Activated CD8-positive, alpha-beta memory T cell treated with anti-CD3 and anti-CD28 coated beads for 36 hours (primary cell): ENCODE measurements around the gene ZNF195. TPM values are rescaled to one million over a fixed set of nuclear protein-coding genes. Genes with fewer than 3 reads are reported as not detected.
"Not testable (repeated sequence)": the region's sequence is repeated elsewhere in the genome, so short reads cannot be mapped to it uniquely, and the experiment has no call there.

Experiments
- CTCF ChIA-PET: fragments of 350-600 bp; sonication (Branson Sonifier 250); formaldehyde crosslinking; loops from one replicate; lab custom pipeline; 2021; ENCODE audit warnings: antibody characterized with exemption; lab: Charles Lee
- POLR2A ChIA-PET: fragments of 350-600 bp; sonication (Branson Sonifier 250); formaldehyde crosslinking; loops from one replicate; lab custom pipeline; 2021; ENCODE audit warnings: antibody characterized with exemption; lab: Charles Lee
- total RNA-seq, 2 experiments: library from RNA; stranded (reverse); gene quantifications; one replicate each; pipeline ENCODE4 v1.2.3, GENCODE V29; 2021

Gene ZNF195
- total RNA-seq, 2 experiments from 2014 or later = 40.9 to 41.8 TPM

DNA sequence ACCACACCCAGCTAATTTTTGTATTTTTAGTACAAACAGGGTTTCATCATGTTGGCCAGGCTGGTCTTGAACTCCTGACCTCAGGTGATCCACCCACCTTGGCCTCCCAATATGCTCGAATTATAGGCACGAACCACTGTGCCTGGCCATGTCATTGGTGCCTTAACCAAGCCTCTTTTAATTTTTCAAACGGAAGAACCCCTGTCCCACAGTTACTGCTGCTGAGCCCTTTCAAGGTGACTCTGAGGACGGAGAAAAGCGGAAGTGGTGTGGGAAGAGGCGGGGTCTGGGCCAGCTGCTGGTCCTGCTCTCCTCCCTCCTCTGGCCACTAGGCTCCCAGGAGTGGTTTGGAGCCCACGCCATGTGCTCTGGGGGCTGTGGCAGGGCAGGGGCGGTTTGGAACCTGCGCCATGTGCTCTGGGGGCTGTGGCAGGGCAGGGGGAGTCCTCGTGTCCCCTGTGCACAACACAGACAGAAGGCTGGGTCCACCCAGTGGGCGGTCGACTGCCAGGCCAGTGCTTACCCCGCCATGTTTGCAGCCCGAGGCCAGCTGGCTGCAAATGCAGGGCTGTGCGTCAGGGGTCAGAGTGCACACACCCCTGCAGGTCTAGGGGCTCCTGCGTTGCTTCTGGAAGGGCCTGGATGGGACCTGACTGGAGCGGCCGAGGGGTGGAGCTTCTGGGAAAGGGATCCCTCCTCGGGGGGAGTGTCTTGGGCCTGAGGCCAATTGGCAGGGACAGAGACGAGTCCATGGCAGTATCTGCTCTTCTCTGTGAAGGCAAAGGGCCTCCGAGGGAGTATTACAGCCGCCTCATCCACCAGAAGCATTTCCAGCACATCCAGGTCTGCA lies 25.4 kb upstream of the ZNF195 start:
- POLR2A ChIA-PET, CTCF ChIA-PET: not testable (repeated sequence)

DNA sequence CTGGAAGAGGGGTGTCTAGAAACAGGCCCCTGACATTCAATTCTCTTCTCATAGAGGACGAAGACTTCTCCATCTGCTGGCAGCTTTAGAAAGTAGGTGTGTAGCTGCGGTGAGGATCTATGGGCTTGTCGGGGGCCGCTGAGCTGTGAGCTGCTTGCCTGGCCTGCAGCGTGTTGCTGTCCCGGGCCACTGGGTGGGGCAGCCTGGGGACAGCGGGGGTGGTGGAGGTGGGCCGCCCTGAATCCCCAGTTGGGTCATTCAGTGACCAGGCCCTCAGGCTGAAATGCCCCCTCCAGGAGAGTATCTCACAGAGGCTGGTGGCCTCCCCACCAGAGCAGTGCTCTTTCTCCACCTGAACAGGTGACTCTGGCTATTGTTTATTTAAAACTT lies 23.9 kb upstream of the ZNF195 start:
- POLR2A ChIA-PET = not testable (repeated sequence)

DNA sequence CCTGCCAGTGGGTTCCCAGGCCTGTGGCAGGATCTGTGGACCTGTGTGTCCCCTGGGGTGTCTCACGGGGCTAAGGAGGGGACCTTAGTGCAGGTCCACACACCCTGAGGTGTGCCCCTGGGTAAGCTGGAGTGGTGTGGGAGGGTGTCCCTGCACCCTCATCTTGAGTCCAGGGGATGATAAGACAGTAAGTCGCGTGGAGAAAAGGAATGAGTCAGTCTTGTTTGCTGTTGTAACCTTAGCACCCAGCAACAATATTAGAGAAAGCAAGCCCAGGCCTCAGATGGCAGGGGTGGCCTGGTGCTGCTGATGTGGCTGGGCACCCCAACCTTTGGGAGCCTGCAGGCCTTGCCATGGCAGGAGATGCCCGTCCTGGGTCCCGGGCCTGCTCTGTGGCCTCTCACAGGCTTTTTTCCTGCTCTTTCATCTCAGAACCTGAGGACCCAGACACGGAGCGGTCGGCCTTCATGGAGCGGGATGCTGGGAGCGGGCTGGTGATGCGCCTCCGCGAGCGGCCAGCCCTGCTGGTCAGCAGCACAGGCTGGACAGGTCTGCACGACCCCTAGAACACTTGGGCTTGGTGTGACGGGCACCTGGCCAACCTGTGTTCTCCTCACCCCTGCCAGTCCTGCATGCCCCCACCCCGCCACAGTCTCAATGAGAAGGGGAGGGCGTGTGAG lies 23.4 kb upstream of the ZNF195 start:
- CTCF ChIA-PET, POLR2A ChIA-PET: not testable (repeated sequence)

More for the DNA sequence above, 23.9 kb upstream of the ZNF195 start:
- CTCF ChIA-PET = not testable (repeated sequence)

DNA sequence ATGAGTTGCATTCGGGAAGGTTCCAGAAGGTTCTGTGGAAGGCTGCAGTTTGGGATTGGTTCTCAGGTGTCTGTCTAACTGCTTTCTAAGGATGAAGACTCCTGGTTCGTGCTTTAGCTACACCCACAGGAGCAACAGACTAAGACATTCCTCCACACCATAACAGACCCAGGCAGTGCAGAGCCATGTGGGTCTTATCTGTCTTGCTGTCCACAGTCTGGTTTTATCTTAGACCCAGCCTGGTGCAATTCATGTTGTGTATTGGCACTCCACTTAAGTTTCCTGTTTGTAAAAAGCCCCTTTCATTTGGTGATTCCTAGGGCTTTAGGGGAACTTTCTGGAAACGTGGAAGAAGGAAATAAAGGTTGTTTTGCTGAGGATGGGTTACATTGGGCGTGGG lies 22.1 kb upstream of the ZNF195 start:
- POLR2A ChIA-PET, CTCF ChIA-PET: not testable (repeated sequence)

DNA sequence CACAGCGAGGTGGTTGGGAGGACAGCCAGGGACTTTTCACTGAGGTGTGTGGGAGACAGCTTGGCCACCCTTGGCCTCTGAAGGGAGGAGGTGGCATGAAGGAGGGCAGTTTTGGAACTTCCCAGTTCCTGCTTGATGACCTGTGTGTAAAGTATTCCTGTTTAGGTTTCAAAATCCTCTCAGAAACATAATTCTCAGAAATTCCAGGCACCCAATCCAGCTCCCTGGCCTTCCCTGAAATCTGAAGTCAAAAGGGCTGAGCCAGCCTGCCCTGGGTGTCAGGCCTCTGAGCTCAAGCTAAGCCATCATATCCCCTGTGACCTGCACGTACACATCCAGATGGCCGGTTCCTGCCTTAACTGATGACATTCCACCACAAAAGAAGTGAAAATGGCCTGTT lies 19.6 kb upstream of the ZNF195 start:
- CTCF ChIA-PET, POLR2A ChIA-PET: not testable (repeated sequence)

DNA sequence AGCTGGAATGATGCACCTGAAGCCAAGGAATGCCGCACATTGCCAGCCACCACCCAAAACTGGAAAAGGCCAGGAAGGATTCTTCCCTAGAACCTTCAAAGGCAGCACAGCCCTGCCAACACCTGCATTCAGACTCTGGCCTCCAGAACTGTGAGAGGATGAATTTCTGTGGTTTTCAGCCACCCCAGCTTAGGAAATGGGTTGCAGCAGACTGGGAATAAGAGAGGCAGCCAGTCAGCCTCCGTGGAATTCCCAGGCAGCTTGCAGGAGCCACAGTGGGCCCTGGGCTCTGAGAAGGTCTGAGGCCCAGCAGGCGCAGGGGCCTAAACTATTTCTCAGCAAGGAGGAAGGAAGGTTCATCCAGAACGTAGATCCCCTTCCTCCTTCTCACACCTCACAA lies 19.2 kb upstream of the ZNF195 start:
- POLR2A ChIA-PET = not testable (repeated sequence)

DNA sequence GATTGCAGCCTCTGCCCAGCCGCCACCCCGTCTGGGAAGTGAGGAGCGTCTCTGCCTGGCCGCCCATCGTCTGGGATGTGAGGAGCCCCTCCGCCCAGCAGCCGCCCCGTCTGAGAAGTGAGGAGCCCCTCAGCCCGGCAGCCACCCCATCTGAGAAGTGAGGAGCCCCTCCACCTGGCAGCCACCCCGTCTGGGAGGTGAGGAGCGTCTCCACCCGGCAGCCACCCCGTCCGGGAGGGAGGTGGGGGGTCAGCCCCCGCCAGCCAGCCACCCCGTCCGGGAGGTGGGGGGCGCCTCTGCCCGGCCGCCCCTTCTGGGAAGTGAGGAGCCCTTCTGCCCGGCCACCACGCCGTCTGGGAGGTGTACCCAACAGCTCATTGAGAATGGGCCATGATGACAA lies 18.3 kb upstream of the ZNF195 start:
- CTCF ChIA-PET, POLR2A ChIA-PET: not testable (repeated sequence)

More for the DNA sequence above, 19.2 kb upstream of the ZNF195 start:
- CTCF ChIA-PET = not testable (repeated sequence)

DNA sequence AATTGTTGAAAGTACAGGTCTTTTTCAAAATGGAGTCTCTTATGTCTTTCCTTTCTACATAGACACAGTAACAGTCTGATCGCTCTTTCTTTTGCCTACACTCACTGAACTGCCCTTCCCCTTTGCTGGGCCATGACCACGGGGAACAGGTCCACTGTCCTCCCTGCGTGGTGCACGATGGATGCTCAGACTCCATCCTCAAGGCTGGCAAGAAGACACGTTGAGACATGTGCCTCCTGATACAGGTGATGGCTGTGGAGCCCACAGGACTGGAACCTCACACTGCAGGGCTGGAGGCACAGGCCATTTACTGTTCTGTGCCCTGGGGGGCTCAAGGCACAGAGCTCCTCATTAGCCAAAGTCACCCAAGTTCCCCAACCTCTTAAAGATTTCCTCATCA lies 16.5 kb upstream of the ZNF195 start:
- POLR2A ChIA-PET = not testable (repeated sequence)
- CTCF ChIA-PET = interaction anchor here (1.0 to 1.3 kb wide), 2 partner anchors 13 to 54 kb away, joined by 3 read pairs; no protein-coding TSS in a partner anchor

DNA sequence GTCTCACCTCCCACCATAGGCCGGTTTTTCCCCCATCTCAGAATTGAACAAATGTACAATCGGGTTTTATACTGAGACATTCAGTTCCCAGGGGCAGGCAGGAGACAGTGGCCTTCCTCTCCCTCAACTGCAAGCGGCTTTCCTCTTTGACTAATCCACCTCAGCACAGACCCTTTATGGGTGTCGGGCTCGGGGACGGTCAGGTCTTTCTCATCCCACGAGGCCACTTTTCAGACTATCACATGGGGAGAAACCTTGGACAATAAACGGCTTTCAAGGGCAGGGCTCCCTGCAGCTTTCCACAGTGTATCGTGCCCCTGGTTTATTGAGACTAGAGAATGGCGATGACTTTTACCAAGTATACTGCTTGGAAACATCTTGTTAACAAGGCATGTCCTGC lies 16.0 kb upstream of the ZNF195 start:
- POLR2A ChIA-PET = not testable (repeated sequence)
- CTCF ChIA-PET = interaction anchor here (1.0 to 1.3 kb wide), 2 partner anchors 13 to 53 kb away, joined by 3 read pairs; no protein-coding TSS in a partner anchor

DNA sequence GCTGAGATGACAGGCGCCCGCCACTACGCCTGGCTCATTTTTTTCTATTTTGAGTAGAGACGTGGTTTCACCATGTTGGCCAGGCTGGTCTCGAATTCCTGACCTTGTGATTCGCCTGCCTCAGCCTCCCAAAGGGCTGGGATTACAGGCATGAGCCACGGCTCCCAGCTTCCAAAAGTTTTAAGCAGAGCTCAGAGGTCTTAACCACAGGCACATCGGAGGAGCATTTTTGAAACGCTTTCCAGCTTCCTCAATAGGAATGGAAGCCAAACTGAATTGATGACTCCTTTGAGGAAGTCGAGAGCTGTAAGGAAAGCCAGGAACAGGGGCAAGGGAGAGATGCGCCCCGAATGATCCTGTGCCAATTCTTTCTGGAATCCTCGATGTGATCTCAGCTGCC lies 14.5 kb upstream of the ZNF195 start:
- CTCF ChIA-PET, POLR2A ChIA-PET: not testable (repeated sequence)

DNA sequence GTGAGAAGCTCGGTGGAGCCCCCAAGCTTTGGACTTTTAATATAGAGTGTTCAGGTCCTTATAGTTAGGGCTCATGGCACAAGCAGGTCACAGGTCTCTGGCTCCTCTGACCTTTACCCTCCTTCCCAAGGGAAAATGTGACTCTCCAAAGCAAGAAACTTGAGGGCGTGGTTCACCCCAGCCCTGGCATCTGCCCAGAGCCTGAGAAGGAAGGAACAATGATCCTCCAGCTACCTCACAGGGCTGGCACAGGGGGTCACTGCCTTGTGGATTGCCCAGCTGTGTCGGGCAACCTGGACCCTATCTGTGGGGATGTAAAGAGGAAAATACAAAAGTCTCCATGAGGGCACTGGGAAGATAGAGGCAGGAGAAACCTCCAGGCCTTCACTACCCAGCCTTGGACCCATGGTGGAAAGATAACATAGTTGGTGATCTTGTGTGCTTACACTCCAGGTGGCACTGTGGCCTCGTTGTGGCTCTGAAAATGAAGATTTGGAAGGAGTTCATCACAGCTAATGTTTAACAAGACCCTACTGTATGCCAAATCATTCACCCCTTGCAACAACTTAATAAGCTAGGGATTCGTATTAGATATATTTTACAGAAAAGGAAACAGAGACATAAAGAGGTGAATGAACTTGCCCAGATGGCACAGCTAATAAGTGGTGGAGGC lies 3.8 kb upstream of the ZNF195 start:
- ChIA-PET CTCF (interaction anchor here (0.6 kb wide), 1 partner anchor 26 kb away, joined by 3 read pairs; no protein-coding TSS in a partner anchor), POLR2A (no interaction called here)

DNA sequence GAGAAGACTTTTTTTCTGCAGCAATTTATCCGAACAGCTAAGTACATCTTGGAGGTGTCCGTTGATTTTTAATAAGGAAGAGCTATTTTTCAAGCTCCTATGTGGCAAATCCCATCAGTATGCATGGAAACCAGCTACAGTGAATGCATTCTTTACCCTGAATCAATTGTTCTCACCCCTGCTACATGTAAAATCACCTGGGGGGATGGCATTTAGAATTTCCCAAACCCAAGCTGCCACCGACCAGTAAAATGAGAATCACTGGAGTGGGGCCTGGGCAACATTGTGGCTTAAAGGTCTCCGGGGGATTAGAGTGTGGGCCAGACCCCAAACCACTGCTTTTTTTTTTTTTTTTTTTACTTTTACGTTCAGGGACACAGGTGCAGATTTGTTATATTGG lies 2.8 kb upstream of the ZNF195 start:
- ChIA-PET POLR2A (no interaction called here), CTCF (no interaction called here)

DNA sequence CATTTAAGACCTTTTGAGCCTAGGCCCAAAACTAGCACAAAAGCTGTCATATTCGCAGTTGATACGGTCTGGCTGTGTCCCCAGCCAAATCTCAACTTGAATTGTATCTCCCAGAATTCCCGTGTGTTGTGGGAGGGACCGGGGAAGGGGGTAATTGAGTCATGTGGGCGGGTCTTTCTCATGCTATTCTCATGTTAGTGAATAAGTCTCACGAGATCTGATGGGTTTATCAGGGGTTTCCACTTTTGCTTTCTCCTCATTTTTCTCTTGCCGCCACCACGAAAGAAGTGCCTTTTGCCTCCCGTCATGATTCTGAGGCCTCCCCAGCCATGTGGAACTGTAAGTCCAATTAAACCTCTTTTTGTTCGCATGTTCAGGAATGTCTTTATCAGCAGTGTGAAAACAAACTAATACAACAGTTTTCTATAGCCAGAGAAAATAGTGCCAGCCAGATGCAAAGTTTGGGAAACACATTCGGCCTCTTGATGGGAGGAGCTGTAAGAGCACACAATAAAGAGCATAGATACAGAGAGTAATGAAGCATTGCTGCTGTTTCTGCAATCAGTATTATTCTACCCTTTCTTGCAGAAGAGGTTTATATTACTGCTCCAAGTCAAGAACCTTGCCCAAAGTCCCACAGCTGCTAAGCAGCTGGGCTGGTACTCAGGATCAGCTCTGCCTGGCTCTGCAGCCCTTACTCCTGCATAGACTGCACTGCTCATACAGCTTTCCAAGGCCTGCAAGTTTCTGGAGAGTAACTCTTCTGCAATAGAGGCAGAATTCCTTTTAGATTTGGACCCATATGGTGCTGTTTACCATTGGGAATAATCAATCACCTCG lies 2.0 kb upstream of the ZNF195 start:
- ChIA-PET POLR2A (no interaction called here), CTCF (no interaction called here)

DNA sequence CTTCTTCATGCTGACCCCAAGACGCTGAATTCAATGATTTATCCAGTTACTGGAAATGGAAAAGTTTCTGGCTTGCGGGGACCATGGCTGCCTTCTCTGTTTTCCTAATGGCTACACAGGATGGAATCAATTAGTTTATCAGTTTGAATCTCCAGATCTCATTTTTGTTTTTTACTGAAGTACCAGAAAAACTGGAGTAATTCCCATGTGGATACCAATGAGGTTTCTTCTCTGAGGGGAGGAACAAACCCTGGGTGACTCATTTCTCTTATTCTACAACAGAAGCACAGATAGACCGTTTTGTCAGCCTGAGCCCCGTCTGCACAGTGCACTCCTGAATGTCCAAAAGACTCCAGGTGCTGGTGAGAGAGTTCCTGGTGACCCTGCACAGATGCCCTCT lies 3.4 kb downstream of the ZNF195 start:
- POLR2A ChIA-PET = no interaction called here
- CTCF ChIA-PET = no interaction called here

DNA sequence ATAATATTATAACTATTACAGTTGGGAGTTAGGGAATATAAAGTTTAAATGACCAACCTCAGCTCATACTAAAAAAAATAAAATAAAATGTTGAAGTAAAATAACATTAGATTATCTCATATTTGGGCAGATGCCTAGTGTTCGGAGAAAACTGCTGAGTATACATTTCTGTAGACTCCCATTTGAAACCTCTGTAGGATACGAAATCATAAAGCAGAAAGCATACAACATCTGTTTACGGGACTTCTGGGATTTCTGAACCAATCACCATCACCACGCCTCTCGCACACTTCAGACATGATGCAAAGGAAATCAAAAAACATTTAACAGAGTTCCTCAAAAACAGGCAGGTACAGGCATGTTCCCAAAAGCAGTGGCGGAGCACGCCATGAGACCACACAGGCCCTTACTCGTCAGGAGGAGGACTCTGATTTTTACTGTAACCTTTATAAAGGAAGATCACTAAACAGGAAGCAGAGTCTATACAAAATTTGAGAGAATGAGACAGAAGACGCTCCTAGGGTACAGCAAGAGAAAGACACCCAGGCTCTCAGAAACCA lies 8.6 kb downstream of the ZNF195 start:
- CTCF ChIA-PET = interaction anchor here (1.1 kb wide), 1 partner anchor 8 kb away, joined by 3 read pairs; no protein-coding TSS in a partner anchor
- POLR2A ChIA-PET = no interaction called here

DNA sequence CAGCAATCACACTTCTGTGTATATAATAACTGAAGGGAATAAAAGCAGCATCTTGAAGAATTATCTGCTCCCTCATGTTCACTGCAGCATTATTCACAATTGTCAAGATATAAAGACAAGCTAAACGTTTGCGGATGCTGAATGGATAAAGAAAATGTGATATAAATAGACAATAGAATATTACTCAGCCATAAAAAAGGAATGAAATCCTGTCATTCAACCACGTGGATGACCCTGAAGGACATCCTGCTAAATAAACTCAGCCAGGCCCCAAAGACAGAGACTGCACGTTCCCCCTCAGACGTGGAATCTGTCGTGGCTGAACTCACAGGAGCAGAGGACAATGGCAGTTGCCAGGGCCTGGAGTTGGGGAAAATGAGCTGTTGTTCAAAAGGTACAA lies 9.6 kb downstream of the ZNF195 start:
- POLR2A ChIA-PET = no interaction called here
- CTCF ChIA-PET = no interaction called here

DNA sequence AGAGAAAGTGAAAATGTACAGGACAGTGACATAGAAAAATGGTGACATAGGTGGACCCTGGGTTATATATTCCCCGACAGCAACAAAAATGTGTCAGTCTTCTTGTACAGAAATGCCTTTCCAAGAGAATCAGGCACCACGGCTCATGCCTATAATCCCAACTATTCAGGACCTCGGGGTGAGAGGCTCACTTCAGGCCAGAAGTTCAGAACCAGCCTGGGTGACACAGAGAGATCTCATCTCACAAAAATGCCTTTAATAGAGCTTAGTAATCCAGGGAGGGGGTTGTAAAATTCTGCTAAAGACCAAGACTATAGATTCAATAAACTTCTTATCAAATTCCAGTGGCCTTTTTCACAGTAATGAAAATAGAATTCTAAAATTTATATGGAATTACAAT lies 10.7 kb downstream of the ZNF195 start:
- ChIA-PET POLR2A (no interaction called here), CTCF (no interaction called here)

DNA sequence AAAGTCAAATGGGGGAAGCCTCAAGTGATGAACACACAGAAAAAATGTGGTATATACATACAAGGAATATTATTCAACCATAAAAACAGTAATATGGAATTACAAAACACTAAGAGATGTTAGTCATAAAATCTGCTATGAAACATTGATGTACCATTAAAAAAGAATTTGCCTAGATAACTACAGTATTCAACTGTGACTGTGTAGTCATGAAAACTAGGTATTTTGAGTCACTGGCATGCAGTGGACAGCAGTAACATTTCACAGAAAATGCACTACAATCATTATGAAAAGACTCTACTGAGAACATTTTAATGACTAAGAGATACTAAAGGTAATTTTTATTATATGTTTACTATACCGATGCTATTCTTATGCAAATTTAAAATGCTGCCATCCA lies 11.7 kb downstream of the ZNF195 start:
- POLR2A ChIA-PET = no interaction called here
- CTCF ChIA-PET = no interaction called here
